NB4 (cell line): Measurements from ENCODE around the gene RNF8.

Experiments
- CTCF ChIP-seq: IDR thresholded peaks from one replicate; pipeline ENCODE4 v1.5.1; 2012; ENCODE audit warnings: low read depth, low read length
- POLR2A ChIP-seq: IDR thresholded peaks from 2 replicates; pipeline ENCODE4 v1.6.1; 2011; ENCODE audit warnings: mild to moderate bottlenecking; ENCODE audit not compliant: insufficient read length; ENCODE audit errors: extremely low read depth
- TF ChIP-seq, protein P1 (sequence below): IDR thresholded peaks from 2 replicates; pipeline ENCODE4 v1.6.1; 2011; ENCODE audit warnings: low read depth, low read length

- TF ChIP-seq CTCF = no peak
- TF ChIP-seq, protein P1, sequence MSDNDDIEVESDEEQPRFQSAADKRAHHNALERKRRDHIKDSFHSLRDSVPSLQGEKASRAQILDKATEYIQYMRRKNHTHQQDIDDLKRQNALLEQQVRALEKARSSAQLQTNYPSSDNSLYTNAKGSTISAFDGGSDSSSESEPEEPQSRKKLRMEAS = no peak
- no peak for TF ChIP-seq POLR2A
Measured at GRCh38 chr6:37357860-37358259, 4.1 kb downstream of the RNF8 start.
